Frontal cortex (tissue), 4 donors: ENCODE results near the gene OR5K1. TPM values are rescaled to one million over a fixed set of nuclear protein-coding genes. Genes with fewer than 3 reads are reported as not detected.

Source experiments
- DNase-seq, 2 donors: peaks; one replicate each; pipeline ENCODE4 v3.0.0; 2012; ENCODE audit warnings: low spot score in 2 of 2
- FAIRE-seq: peaks from 2 replicates; lab custom pipeline; 2012; peaks lifted over from hg19 to GRCh38; lab: Jason Lieb, UNC
- total RNA-seq: library from RNA; depleted of rRNA; stranded (reverse); fragments of >200 nt; gene quantifications from one replicate; pipeline ENCODE4 v1.2.3, GENCODE V29; 2014
- donor health status: control.
- donor health status: control.
- donor health status: control.

OR5K1 gene
- total RNA-seq = not detected

DNA sequence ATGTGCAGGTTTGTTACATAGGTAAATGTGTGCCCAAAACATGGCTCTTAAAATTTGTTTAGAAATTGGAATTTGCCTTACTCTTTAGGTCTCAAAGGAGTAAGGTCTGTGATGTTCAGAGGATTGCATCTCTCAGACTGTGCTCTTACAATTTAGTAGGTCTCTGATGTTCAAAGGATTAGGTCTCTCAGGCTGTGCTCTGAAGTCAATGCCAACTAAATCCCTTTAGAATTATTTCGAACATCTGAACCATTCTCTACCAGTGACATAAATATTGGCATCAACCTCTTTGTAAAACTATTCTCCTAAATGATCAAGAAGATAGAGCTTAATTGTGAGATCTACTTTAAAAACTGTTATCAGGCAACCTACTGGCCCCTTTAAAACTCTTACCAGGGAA, at the start of gene OR5K1:
Gene OR5K1 (plus strand): TSS at position 301 of the 400 bp plus-strand sequence. CDS start 6,376 bp downstream, outside the sequence.
- FAIRE-seq (no peak), DNase-seq (no peak)

DNA sequence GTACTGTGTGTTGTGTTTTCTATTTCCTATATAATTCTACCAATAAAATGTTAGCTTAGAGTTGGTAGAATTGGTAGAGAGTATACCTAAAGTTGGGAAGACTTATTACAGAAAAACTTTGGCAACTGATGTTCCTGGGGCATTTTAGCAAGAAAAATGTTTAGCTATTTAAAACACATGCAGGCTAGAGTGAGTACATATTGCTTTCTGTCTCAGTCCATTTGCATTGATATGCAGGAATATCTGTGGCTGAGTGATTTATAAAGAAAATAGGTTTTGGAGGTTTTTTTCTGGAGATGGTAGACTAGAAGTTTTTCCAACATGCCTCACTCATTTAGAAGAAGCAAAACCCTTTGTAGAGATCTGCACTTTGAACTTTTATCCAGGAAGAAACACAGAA, 30.4 kb upstream of the OR5K1 start:
- FAIRE-seq (no peak), DNase-seq (no peak)

DNA sequence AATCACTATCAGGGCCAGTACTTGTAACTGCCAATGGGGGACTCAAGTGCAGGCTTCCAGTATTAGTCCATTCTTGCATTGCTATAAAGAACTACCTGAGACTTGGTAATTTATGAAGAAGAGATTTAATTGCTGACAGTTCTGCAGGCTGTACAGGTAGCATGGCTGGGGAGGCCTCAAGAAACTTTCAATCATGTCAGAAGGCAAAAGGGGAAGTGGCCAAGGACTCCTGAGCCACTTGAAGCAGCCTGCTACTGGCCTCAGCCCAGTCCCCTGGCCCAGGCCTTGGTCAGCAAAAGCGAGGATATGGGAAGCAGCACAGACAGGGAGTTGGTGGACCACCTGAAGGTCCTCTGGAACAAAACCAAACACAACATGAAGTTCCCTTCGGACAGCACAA, 29.2 kb upstream of the OR5K1 start:
- FAIRE-seq = no peak
- DNase-seq = no peak

DNA sequence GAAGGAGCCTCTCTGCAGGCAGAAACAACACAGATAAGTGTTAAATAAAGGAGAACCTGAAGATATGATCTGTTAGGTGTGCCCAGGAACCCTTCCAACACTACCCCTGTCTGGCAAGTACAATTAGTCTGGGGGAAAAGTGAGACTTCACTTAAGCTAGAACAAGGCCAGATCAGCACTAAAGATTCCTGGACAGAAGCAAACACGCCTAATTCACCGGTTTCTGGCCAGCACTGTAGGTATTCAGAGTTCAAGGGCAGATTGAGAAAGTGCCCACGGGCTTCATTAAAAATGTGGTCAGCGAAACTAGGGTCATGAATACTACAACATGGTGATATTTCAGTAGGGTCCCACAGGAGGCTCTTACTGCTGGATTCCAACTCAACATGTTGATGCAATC, 28.6 kb upstream of the OR5K1 start:
- DNase-seq = no peak
- no peak for FAIRE-seq

DNA sequence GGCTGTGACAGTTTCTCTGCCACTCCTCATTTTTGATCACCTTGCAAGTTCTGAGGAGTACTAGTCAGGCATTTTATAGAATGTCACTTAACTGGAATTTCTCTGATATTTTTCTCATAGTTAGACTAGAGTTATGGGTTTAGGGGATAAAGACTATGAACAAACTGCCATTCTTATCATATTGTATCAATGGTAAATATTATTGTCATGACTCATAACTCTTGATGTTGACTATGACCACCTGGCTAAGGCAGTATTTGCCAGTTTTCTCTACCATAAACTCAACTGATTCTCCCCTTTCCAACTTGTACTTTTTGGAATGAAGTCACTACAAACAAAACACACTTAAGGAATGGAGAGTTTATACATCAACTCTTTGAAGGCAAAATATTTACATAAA, 22.7 kb upstream of the OR5K1 start:
- DNase-seq = no peak
- no peak for FAIRE-seq

DNA sequence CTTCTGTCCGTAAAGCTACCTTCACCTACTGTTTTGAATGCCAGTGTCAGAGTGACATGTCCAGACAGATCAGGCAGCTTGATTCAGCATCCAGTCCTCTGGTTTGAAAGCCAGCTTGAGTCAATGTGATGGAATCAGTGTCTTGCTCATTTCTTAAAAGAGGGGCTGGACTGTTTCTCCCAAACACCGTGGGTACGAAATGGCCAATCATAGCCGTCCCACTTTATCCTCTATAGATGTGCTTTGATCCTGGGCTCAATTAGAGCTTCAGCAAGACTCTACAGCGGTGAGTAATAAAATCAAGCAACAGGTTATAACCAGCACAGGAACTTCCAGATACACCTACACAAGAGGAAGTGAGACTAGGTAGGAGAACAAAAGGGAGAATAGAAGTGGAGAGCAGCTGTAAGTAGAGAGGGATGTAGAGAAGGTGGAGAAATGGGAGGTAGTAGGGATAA, 17.0 kb upstream of the OR5K1 start:
- FAIRE-seq (no peak), DNase-seq (no peak)

DNA sequence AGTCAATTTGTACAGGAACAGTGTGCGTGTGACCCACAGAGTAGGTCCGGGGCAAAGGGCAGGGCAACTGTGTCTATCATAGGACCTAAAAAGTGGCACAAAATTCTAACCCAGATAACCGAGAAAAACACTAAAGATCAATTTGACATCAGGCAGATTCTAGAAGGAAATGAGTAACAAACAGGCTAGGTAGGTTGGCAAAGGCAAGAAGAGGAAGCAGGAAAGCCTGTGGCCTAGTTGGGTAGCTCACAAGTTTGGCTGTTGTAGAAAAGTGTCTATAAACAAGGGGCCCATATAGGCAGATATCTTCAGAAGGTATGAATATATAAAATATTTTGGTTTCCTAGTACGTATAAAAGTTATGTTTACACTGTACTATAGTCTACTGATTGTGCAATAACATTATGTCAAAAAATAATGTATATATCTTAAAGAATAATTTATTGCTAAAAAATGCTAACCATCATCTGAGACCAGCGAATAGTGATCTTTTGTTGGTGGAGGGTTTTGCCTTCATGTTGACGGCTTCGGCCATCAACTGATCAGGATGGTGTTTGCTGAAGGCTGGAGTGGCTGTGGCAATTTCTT, 13.3 kb upstream of the OR5K1 start:
- FAIRE-seq = no peak
- DNase-seq = no peak

DNA sequence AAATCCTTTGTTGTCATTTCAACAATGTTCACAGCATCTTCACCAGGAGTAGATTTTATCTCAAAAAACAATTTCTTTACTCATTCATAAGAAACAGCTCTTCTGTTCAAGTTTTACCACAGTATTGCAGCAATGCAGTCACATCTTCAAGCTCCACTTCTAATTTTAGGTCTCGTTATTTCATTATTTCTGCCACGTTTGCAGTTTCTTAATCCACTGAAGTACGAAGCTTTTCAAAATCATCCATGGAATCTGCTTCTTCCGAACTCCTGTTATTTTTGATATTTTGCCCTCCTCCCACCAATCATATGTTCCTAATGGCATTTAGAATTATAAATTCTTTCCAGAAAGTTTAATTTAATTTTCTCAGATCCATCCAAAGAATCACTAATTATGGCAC, 12.6 kb upstream of the OR5K1 start:
- FAIRE-seq (no peak), DNase-seq (no peak)

DNA sequence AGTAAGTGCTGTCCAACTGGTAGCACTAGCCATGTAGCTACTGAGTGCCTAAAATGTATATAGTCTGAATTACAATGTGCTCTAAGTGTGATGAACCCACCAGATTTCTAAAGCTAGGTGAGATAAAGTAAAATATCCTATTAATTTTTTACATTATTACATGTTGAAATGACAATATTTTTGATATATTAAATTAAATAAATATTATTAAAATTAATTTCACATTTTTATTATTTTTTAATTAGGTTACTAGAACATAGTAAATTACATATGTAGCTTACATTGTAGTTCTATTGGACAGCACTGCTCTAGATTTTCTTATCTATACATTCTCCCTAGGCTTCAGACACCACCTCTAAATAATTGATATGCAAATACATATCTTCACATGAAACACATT, 9.2 kb upstream of the OR5K1 start:
- FAIRE-seq (peak; percentile 84), DNase-seq (no peak)

DNA sequence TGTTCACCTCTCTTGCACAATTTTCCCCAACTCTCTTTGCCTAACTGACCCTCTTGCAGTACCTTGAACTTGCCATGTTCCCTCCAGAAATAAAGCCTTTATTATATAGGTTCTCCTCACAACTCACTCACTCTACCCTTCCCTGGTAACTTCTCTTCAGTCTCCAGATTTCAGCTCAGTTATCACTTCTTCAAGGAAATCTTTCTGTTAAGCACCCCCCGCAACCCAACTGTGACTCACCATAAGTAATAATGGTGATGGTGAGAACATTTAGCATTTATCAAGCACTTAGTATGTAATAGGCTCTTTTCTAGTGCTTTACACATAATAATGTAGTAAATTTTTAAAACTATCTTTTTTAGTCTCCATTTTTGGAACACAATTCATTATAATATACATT, 8.1 kb upstream of the OR5K1 start:
- no peak for DNase-seq
- no peak for FAIRE-seq

DNA sequence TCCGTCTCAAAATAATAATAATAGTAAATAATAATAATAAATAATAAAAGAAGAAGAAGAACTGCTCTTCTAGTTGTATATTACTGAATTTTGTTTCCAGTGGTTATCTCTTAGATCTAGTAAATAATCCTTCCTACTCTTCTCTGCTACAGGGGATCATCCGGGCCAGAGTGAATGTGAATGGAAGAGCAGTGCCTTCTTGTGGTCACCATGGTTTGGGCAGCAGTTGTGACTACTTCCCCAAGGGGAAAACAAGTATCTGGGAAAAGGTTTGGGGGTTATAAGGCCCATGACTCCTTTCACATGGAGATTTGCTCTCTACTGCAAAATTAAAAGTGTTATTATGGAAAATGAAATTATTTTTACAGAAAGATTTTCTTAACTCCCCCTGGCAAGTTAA, 5.5 kb upstream of the OR5K1 start:
- DNase-seq = no peak
- FAIRE-seq = no peak

DNA sequence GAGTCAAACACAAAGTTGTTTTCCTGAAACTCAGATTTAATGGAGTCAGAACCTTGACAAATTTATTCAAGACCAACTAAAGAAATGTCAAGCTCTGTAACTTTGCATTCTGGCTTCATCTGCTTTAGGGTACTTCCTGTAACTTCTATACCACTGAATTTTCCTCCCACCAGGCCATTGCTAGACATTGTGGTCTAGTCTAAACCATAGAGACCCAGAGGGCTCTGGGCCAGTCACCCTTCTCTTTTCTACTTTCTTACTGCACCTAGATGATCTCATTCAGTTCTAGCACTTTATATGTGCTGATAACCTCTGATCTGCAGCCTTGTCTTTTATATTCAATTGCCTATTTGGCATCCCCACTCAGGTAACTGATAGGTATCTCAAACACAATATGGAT, 2.8 kb upstream of the OR5K1 start:
- FAIRE-seq = no peak

DNA sequence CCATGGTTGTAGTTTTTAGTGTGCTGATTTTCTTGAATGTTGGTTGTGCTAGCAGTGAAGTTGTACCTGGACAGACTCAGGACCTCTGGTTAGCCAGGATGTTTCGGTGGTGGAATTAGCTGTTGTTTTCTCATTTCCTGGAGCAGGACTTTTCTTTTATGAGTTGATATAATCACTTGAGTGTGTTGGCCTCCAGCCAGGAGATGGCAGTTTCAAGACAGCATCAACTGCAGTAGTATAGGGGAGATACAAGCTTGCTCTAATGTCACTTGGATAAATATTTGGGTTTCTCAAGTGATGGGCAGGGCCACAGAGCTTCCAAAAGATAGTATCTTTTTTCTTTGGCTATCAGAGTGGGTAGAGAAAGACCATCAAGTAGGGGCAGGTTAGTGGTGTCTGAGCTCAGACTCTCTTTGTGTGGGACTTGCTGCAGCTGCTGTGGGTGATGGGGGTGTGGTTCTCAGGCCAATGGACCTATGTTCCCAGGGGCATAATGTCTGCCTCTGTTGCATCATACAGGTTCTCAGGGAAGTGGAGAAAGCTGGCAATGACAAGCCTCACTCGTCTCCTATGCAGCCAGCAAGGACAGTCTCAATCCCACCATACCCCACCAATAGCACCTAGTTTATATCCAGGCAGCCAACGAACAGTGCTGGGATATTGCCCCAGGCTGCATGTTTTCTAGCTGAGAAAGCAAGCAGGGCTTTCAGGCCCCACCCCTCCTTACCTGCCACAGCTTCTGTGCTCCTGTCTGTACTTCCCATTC, 19.9 kb downstream of the OR5K1 start:
- no peak for FAIRE-seq
- DNase-seq = no peak

More for the DNA sequence above, 2.8 kb upstream of the OR5K1 start:
- no peak for DNase-seq

DNA sequence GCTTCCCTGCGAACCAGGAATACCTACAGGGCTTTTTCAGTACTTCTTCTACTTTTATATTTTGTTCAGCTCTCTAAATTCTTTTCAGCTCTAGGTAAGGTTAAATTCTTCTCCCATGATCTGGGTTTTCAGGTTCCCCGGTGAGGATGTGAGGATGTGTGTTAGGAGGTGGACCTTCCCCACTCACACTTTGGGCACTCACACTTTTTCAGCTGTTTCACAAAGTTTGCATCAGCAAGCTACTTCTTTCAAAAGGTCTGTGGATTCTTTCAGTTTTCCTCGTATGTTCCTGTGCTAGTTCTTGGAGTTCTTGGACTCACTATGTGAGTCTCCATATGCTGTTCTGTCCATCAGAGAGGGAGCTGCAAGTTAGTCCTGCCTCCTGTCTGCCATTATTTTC, 20.6 kb downstream of the OR5K1 start:
- no peak for FAIRE-seq
- no peak for DNase-seq

DNA sequence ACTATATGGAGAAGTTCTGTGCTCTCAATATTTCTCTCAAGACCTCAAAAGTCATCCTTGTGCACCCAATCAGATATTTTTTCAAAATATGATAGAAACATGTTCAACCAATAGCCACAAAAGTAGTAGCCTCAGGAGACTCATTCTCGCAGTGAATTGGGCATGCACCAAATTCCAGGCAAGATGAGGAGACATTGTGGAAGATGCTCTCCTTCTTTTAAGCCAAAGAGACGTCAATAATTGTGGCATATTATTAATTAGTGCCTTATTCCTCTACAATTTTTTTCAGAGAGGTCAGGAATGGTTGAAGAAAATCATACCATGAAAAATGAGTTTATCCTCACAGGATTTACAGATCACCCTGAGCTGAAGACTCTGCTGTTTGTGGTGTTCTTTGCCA, 34.4 kb downstream of the OR5K1 start, which contains the start of gene OR5K2:
Gene OR5K2 (plus strand): TSS at position 301 of the 400 bp plus-strand sequence. CDS start 0 bp downstream, at position 301.
- FAIRE-seq (no peak), DNase-seq (no peak)

DNA sequence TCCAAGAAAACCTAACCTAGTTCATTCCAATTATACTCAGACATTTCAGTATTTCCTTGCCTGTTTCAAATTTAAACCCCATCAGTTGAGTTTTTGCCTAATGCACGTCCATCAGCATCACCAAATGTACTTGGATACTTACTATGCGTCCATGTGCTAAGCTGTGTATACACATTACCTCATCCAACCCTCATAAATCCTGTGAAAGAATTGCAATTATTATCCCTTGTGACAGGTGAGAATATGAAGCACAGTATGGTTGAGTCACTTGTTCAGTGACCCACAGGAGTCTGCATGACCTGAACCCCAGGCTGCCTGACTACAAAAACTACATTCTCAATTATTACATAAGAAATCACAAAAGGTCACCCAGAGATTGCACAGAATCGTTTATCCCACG, 37.0 kb downstream of the OR5K1 start:
- FAIRE-seq = no peak
- no peak for DNase-seq

DNA sequence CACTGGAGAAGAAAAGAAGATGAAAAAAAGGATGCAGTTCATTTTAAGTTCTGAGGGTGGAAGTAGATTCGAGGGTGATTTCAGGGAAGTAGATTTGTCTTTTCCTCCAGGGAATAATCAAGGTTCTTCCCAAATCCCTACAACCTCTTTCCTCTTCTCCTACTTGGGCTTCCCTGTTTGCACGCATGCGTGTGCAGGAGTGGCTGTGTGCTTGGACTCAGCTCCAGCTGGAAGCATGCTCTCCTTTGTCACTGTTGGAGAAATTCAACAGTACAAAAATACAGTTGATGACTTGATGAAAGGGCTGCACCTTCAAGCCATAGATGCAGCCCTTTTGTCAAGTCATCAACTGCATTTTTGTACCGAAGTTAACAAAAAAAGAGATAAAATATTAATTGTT, 38.3 kb downstream of the OR5K1 start:
- FAIRE-seq = no peak
- DNase-seq = no peak

DNA sequence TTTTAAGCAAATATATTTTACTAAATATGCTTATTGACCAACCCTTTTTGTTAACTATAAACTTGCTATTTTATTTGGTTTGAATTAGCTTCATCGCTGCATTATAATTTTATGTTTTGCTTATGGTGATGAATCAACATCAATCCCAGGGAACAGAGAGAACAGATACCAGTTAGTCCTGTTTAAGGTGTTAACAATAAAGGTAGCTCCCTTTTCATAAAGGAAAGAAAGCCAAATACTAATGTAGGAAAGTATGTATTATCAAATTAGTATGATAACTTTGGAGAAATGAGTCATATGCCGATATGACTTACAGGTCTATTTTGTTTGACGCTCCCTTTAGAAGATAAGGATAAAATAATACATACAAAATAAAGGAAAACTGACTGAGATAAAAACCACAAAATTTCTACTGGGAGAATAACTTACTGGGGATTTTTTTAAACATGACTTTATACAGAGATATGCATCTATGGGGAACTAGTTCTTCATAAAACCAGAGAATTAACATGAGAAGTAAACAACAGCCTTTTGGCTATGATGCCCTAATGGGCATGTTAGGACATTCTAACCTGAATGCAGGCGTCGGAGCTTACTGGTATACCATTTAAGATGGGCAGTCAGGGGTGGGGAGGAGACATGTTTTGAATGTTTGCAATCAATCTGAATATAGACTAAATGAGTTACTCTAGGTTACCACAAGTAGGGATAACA, 39.0 kb downstream of the OR5K1 start:
- DNase-seq = no peak
- FAIRE-seq = no peak

DNA sequence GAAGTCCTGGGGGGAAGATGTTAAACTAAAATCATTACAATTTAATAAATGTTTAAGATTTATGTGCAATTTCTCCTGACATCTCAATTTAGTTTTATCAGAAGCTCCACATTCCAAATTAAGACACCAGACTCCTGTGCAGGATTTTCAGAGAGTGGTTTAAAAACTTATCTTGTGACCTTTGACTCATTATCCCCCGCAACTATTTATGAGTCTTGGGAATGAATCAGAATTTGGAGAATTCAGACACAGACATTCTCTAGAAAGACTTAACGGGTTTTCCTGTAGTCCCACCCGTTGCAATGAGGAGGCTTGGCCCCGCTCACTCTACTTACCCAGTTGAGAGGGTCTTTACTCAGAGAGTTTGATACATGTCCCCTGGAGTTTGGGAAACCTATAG, 41.5 kb downstream of the OR5K1 start:
- DNase-seq = no peak
- FAIRE-seq = no peak

DNA sequence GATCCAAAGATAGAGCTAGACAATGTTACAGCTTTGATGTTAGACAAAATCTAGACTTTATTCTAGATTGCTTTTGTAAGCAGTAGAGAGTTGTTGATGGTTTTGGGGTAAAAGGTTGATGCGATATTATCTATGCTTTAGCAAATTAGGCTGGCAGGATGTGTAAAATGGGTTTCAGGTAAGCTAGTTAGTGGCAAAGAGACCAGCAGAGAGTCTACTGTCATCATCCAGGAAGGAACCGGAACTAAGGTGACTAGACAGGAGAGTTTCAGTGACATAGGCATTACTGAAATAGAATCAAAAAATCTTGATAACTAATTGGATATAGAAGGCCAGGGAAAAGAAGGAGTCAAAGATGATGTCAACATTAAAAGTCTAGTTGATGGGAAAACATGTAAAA, 45.6 kb downstream of the OR5K1 start:
- FAIRE-seq (no peak), DNase-seq (no peak)

DNA sequence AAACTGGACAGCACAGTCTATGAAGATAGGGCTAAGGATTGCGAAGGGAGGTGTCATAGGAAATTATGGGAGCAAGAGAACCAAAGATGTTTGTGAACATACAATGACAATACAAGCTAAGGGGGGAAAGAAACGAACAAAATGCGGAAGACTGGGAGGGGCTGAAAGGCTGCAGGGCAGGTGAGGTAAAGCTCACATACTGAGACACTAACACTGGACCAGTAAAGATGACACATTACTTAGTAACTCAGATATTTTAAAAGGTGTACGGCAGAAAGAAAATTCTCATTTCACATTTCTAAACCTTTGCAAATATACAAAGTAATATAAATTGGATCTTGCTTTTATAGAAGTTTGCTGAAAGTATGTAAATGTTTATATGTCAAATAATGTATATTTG, 49.6 kb downstream of the OR5K1 start:
- FAIRE-seq (no peak), DNase-seq (no peak)
